GM19043 (cell line): ENCODE results near the gene ALDH3B1.

ENCODE experiments used
- ATAC-seq: cut with Tn5 transposase; IDR thresholded peaks from one replicate; pipeline ENCODE4 v1.9.1; 2021; ENCODE audit warnings: low read depth; ENCODE audit not compliant: unreplicated experiment

Gene ALDH3B1

DNA sequence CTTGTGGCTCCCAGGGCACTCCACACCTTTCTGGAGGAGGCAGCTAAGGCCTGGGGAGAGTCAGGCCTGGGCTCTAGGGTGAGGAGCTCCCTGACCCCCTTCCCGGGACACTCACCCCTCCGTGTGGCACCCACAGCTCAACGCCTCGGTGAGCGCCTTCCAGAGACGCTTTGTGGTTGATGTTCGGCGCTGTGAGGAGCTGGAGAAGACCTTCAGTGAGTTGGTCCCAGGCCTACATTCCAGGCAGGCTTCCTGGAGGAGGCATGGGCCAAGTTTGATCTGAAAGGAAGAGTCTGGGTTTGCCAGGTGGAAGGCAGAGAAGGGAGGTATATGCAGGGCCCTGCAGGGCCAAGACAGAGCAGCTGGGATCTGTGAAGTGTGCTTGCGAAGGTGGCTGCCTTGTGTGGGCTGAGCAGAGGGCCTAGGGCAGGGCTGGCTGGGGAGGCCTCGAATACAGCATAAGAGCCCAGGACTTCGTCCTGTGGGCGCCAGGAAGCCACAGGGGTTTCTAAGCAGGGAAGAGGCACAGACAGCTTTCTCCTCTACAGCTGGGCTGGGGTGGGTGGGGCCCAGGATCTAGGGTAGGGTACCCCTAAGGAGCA is 31.6 kb downstream of the ALDH3B1 start:
- no peak for ATAC-seq

DNA sequence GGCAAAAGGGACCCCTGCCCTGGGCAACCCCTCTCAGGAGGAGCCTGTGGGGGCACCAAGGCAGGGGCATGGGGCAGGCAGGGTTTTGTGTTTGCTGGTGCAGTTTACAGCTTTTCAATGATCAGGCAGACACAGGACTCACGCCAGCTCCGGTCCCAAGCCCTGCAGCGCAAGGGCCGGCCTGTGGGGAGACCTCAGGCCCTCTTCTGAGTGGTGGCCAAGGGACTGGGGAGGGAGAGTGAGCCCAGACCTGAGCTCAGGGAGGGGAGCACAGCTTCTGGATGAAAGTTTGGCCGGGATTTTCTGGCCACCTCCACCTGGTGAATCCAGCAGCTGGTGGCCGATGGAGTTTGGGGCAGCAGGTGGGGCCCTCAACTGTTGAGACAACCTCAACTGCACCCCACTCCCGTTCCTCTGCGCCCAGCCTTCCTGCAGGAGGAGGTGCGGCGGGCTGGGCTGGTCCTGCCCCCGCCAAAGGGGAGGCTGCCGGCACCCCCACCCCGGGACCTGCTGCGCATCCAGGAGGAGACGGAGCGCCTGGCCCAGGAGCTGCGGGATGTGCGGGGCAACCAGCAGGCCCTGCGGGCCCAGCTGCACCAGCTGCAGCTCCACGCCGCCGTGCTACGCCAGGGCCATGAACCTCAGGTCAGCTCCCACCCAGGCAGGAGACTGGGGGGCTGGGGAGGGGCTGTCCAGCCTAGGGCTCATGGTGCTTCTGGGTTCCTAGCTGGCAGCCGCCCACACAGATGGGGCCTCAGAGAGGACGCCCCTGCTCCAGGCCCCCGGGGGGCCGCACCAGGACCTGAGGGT is 32.3 kb downstream of the ALDH3B1 start:
- no peak for ATAC-seq

DNA sequence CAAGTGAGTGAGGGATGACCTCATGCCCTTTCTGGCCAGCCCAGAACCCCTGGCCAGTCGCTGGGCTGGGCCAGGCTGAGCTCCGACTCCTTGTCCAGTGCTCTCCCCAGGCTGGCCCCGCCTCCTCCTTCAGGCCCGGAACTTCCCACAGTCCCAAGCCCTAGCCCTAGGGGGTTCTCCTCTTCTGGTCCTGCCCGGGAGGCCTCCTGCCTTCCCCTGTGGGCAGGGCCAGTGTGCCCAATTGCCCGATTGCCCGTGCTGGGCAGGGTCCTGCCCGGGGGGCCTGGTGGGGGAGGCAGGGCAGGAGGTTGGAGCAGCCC is 32.9 kb downstream of the ALDH3B1 start:
- no peak for ATAC-seq

DNA sequence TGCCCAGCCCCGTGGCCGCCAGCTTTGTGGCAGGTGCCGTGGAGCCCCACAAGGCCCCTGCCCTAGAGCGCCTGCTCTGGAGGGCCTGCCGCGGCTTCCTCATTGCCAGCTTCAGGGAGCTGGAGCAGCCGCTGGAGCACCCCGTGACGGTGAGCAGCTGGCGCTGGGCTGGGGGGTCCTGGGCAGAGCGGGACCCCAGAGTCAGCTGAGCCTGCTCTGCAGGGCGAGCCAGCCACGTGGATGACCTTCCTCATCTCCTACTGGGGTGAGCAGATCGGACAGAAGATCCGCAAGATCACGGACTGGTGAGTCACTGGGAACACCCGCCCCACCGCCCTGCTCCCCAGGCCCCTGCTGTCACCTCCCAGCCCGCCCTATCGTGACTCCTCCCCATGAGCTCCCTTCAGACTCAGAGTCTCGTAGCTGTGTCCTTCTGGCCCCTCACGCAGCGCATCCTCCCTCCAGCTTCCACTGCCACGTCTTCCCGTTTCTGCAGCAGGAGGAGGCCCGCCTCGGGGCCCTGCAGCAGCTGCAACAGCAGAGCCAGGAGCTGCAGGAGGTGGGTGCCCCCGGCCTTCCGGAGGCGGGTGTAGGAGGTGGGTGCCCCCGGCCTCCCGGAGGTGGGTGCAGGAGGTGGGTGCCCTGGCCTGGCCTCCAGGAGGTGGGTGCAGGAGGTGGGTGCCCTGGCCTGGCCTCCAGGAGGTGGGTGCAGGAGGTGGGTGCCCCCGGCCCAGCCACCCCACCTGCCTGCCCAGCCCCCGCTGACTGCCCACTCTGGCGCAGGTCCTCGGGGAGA is 33.4 kb downstream of the ALDH3B1 start:
- no peak for ATAC-seq

DNA sequence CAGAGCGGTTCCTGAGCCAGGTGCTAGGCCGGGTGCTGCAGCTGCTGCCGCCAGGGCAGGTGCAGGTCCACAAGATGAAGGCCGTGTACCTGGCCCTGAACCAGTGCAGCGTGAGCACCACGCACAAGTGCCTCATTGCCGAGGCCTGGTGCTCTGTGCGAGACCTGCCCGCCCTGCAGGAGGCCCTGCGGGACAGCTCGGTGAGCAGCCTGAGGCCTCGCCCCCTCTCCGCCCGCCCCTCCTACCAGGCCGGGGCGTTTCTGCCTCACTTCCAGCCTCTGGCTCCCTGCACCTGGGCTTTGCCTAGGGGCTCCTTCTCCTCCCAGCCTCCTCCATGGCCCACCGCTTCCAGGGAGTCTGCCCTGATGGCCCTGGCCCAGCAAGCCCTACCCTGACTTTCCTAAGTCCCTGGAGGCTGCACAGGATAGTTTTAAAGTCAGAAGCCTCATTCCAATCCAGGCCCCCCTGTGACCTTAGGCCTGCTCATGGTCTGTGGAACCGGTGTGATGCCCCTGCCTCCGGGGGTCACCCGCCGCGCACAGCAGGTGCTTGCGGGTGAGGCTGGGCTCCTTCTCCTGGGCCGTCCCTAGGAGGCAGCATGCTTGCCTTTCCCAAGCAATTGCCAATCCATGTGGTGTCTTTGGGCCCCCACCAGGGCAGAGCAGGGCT is 34.2 kb downstream of the ALDH3B1 start:
- ATAC-seq, result no peak

DNA sequence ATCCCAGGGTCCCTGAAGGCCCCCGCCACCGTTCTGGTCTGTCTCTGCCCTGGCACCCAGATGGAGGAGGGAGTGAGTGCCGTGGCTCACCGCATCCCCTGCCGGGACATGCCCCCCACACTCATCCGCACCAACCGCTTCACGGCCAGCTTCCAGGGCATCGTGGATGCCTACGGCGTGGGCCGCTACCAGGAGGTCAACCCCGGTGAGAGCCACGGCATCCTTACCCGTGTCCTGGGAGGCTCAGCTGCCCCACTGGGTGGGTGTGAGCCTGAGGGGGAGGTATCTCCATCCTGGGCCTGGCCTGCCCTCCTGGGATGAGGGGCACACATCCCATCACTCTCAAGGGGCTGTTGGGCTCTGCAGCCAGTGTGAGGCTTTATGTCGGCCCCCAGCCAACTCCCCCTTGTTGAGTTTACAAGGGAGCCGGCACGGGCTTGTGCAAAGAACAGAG is 34.8 kb downstream of the ALDH3B1 start:
- ATAC-seq, result no peak

DNA sequence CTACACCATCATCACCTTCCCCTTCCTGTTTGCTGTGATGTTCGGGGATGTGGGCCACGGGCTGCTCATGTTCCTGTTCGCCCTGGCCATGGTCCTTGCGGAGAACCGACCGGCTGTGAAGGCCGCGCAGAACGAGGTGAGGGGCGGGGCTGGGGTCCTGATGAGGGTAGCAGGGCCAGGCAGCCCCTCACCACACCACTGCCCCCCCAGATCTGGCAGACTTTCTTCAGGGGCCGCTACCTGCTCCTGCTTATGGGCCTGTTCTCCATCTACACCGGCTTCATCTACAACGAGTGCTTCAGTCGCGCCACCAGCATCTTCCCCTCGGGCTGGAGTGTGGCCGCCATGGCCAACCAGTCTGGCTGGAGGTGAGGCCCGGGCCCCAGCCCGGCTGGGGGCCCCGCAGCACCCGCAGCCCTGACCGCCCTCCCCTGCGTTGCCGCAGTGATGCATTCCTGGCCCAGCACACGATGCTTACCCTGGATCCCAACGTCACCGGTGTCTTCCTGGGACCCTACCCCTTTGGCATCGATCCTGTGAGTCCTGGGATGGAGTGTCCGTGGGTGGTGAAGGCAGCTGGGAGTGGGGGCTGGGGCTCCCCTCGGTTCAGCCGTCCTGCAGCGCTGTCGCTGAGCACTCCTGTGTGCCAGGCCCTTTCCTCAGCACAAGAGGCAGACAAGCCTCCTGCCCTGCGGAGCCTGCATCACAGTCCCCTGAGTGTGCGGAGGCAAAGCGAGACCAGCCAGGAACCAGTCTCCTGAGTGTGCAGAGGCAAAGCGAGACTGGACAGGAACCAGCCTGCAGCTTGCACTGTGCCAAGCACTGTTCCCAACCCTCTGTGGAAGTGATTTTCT is 37.5 kb downstream of the ALDH3B1 start:
- ATAC-seq, result no peak

DNA sequence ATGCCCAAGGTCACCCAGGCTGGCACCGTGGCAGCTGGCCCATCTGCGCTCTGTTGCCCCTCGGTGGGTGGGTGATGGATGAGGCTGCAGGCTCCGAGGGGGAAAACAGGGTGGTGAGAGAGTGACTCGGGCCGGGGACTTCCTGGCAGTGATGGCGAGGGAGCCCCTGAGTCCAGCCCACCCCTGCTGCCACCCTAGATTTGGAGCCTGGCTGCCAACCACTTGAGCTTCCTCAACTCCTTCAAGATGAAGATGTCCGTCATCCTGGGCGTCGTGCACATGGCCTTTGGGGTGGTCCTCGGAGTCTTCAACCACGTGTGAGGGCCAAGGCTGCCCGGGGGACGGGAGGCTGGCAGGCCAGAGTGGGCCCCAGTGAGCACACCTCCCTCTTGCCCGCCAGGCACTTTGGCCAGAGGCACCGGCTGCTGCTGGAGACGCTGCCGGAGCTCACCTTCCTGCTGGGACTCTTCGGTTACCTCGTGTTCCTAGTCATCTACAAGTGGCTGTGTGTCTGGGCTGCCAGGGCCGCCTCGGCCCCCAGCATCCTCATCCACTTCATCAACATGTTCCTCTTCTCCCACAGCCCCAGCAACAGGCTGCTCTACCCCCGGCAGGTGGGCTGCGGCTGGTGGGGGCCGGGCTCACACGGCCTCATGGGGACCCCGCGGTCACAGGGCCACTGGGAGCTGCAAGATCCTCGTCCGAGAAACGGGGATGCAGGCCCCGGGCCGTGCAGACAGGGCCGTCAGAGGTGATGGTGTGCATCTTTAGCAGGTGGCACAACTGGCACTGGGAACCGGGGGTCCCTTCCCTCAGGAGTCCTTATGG is 38.8 kb downstream of the ALDH3B1 start:
- ATAC-seq, result no peak

DNA sequence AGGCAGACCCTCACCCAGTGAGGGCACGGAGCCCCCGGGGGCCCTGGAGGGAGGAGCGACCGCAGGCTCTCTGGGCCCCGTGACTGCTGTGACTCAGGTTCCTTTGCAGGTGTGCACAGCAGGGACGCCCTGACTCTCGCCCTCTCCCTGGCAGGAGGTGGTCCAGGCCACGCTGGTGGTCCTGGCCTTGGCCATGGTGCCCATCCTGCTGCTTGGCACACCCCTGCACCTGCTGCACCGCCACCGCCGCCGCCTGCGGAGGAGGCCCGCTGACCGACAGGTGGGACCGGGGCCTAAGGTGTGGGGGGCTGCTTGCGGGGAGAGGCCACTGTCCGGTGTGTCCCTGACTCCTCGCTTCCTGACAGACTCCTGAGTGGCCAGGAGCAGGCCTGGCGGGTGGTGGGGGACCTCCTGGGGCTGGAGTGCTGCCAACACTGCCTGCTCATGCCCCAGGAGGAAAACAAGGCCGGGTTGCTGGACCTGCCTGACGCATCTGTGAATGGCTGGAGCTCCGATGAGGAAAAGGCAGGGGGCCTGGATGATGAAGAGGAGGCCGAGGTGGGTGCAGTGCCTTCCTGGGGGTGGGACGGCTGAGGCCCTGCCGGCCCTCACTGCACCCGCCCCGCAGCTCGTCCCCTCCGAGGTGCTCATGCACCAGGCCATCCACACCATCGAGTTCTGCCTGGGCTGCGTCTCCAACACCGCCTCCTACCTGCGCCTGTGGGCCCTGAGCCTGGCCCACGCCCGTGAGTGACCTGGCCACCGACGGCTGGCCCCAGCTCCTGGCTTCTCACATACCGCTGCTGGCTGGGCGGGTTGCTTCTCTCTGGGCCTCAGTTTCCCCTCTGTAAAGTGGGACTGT is 39.6 kb downstream of the ALDH3B1 start:
- no peak for ATAC-seq

DNA sequence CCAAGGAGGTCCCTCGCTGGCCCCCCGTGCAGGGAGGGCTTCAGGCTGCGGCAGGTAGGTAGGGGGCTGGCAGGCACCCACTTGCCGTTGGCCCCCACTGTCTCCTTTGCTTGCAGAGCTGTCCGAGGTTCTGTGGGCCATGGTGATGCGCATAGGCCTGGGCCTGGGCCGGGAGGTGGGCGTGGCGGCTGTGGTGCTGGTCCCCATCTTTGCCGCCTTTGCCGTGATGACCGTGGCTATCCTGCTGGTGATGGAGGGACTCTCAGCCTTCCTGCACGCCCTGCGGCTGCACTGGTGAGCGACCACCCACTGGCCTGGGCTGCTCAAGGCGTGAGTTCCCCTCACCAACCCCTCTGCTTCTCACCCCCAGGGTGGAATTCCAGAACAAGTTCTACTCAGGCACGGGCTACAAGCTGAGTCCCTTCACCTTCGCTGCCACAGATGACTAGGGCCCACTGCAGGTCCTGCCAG is 40.3 kb downstream of the ALDH3B1 start:
- no peak for ATAC-seq

DNA sequence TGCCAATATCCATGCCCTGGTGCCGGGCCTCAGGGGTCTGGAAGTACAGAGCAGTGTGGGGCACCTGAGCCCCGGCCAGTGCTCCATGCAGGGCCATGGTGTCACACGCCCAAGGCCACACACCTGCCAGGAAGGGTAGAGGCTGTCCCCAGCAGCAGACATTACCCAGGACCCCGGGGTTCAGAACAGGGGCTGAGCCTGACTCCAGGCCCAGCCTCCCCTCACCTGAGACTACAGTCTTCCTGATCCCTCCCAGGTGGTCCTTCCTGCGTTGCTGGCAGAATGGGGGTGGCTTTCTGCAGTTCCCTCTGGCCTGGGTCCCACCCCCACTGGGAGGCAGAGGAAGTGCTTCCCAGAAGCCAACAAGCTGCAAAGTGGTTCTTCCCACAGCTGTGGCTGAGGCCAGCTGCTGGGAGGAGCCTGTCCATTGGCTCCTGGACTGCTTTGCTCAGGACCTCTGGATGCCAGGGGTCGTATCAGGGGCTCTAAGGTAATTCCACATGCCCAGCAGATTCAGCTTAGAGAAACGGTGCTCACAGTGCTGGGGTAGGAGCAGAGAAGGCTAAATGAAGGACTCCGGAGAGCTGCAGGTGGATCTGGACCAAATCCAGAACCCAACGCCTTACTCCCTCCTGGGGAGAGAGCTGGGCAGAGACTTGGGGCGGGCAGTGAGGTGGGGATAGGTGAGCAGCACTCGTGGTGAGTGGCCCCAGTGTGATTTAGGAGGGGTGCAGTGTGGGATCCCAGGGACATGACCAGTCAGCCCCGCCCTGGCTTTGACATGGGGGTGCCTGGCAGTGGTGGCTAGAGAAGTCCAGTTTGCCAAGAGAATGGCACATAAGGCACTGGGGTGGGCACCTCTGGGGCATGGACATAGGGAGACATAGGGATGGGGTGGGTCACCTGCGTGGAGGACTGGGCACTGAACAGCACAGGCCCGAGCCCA is 41.3 kb downstream of the ALDH3B1 start:
- ATAC-seq, result no peak

DNA sequence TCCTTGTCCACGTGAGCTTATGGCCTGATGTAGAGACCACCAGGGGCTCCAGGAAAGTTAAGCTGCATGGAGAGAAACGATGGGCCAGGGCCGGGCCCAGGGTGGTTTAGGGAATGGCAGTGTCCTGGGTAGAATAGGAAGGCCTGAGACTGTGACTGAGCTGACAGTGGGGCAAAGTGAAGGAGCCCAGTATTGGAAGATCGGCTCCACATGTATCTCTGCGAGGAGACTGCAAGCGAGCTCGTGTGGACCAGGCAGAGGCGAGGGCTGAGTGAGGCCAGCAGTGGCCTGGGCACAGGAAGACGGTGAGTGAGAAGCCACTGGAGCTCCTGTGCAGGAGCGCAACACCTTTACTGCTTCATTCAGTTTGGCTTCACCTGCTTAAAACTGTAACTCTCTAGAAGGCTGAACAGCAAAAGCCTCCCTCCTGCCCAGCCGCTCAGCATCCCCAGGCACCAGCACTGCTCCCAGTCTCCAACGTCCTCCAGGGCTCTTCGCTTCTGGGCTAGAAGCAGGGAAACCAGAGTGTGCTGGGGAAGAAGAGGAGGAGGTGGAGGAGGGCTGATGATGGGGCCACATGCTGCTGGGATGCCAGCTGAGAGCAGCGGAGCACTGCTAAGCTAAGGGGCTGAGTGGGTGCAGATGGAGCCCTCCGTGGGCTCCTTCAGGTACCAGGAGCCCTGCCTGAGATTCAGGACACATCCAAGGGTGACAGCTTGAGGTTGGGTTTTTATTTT is 42.2 kb downstream of the ALDH3B1 start:
- ATAC-seq, result no peak

DNA sequence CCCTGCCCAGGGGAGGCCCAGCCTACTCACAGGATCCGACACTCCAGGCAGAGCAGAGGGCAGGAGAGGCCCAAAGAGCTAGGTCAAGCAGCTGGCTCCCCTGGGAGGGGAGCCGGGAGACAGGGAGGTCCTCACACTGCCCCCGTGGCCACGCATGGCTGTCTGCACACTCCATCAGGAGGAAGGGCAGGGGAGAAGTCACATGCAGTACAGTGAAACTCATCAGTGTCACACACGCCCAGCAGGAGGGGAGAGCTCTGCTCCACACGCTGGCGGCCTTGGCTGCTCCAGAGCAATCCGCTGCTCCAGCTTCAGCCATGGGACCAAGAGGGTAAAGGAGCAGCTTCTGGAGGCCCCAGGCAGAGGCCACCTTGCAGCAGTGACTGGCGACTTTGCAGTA is 43.0 kb downstream of the ALDH3B1 start:
- ATAC-seq, result no peak

DNA sequence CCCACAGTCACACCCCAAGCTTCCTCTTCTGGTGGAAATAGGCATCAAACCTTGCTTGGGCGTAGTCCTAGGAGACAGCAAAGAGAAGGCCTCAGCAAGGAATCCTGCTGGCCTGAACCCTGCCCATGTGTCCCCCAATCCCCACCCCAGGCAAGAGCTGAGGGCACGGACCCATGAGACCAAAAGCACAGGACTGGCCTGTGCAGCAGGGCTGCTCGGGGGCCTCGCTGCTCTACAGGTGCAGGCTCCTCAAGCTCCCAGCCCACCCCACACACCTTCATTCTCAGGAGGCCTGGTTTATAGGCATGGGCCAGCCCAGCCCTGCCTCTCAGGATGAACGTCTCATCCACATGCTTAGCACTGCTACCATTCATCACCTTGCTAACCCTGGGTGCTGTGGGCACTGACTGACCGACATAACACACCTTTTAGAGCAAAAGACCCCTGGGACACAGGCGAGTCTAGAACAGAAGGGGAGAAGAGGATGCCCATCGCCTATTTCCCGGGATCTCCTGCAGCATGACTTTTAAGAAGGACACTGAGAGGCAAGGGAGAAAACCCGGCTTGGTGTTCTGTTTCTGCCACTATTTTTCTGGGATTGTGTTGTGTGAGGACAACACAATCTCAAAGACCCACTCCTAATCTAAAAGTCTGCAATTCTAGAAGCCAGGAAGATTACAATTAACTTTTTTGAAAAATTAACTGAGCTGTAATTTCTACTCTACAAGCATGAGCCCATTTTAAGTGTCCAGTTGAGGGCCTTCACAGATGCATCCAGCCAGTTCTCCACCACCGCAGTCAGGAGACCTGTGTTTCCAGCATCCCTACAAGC is 44.1 kb downstream of the ALDH3B1 start:
- ATAC-seq, result no peak
